Measurements from ENCODE around the gene STIP1. TPM values are rescaled to one million over a fixed set of nuclear protein-coding genes. Genes with fewer than 3 reads are reported as not detected.

Gene STIP1
- total RNA-seq, 1 donor from 2014 or later, result 200 TPM

- Histone ChIP-seq H2AFZ (ENCODE audit: low read depth, low read length) (no peak overlapping the region), H3K36me3 (ENCODE audit: insufficient read depth, low read length) (no peaks in the 10 kb centered on the region), H3K4me1 (ENCODE audit: insufficient read depth, low read length) (no peaks in the 10 kb centered on the region), H3K79me2 (ENCODE audit: insufficient read depth, low read length) (no peaks in the 10 kb centered on the region), H3K27me3 (ENCODE audit: insufficient read depth, low read length) (peaks cover 7% of the 10 kb centered on the region), H3K27ac (ENCODE audit: low read depth, low read length) (no peak overlapping the region), H3K4me2 (ENCODE audit: low read length) (no peak overlapping the region), H4K20me1 (ENCODE audit: insufficient read depth, low read length) (peaks cover 13% of the 10 kb centered on the region), H3K9me3 (ENCODE audit: insufficient read depth, low read depth, low read length) (no peaks in the 10 kb centered on the region), H3K4me3 (ENCODE audit: insufficient read depth, low read depth, low read length) (no peak overlapping the region), H3K9ac (ENCODE audit: low read length) (no peak overlapping the region)
- Mint-ChIP-seq H3K27me3 (ENCODE audit: low read depth, unreplicated experiment) (peaks cover 46% of the 10 kb centered on the region), H3K27ac (ENCODE audit: unreplicated experiment) (no peak overlapping the region), H3K4me3 (ENCODE audit: unreplicated experiment) (no peak overlapping the region), H3K4me1 (ENCODE audit: low read depth, unreplicated experiment) (no peaks in the 10 kb centered on the region), H3K9me3 (ENCODE audit: unreplicated experiment) (peaks cover 1% of the 10 kb centered on the region), H3K36me3 (ENCODE audit: low read depth, unreplicated experiment) (peaks cover 2% of the 10 kb centered on the region)
- FAIRE-seq, result no peak
- DNase-seq (ENCODE audit: low read depth), result no peak
- TF ChIP-seq CTCF (IDR thresholded peaks at IDR 0.05; ENCODE audit: insufficient read depth, low read depth, low read length), result no peak
- no peak for TF ChIP-seq EZH2 (IDR thresholded peaks at IDR 0.05; ENCODE audit: insufficient read depth, low read length)
Measured at GRCh38 chr11:64156235-64157011, 29.5 kb upstream of the STIP1 start.

GRCh38 chr11:64157631-64158394 is 28.2 kb upstream of the STIP1 start:
- Histone ChIP-seq H3K4me3 (ENCODE audit: insufficient read depth, low read depth, low read length) (no peak overlapping the region), H4K20me1 (ENCODE audit: insufficient read depth, low read length) (peaks cover 8% of the 10 kb centered on the region), H3K9me3 (ENCODE audit: insufficient read depth, low read depth, low read length) (no peaks in the 10 kb centered on the region), H3K27ac (ENCODE audit: low read depth, low read length) (no peak overlapping the region), H3K79me2 (ENCODE audit: insufficient read depth, low read length) (no peaks in the 10 kb centered on the region), H3K4me1 (ENCODE audit: insufficient read depth, low read length) (no peaks in the 10 kb centered on the region), H2AFZ (ENCODE audit: low read depth, low read length) (no peak overlapping the region), H3K27me3 (ENCODE audit: insufficient read depth, low read length) (peaks cover 7% of the 10 kb centered on the region), H3K36me3 (ENCODE audit: insufficient read depth, low read length) (no peaks in the 10 kb centered on the region), H3K4me2 (ENCODE audit: low read length) (no peak overlapping the region), H3K9ac (ENCODE audit: low read length) (no peak overlapping the region)
- DNase-seq (ENCODE audit: low read depth), result no peak
- Mint-ChIP-seq H3K27me3 (ENCODE audit: low read depth, unreplicated experiment) (peaks cover 37% of the 10 kb centered on the region), H3K27ac (ENCODE audit: unreplicated experiment) (no peak overlapping the region), H3K4me3 (ENCODE audit: unreplicated experiment) (peak overlapping the region; percentile 60), H3K4me1 (ENCODE audit: low read depth, unreplicated experiment) (no peaks in the 10 kb centered on the region), H3K36me3 (ENCODE audit: low read depth, unreplicated experiment) (peaks cover 2% of the 10 kb centered on the region), H3K9me3 (ENCODE audit: unreplicated experiment) (peaks cover 1% of the 10 kb centered on the region)
- TF ChIP-seq CTCF (IDR thresholded peaks at IDR 0.05; ENCODE audit: insufficient read depth, low read depth, low read length) (no peak), EZH2 (IDR thresholded peaks at IDR 0.05; ENCODE audit: insufficient read depth, low read length) (no peak)
- FAIRE-seq, result no peak

Measured in astrocyte (in vitro differentiated cells and primary cell).